NOMO-1 treated with dmso at 0.1 percent for 144 hours (cell line): Measurements from ENCODE around the gene CEND1.

Source experiments
- DNase-seq: peaks from one replicate; lab custom pipeline; 2025; ENCODE audit not compliant: unreplicated experiment; lab: John Stamatoyannopoulos, UW

The CEND1 gene

DNA sequence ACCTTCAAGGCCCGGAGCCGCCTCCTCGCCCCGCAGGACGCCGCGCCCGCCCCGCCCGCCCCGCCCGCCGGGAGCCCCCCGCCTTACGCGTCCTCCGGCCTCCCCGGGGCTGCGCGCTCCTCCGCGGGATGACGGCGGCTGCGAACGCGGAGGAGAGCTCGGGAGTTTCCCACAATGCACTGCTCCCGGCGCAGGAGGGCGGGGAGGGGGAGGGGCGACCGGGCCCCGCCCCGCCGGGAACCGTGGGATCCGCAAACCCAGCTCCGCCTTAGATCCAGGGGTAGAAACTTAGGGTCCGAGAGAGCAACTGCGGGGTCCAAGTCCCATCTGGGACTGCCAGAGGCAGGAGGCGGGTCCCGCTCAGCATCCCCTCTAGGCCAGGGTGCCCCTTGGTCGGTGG lies at the start of gene CEND1:
TSS of gene CEND1 (minus strand) at position 148 of the 400 bp plus-strand sequence. CDS start 1,514 bp downstream, outside the sequence.
- DNase-seq: no peak

DNA sequence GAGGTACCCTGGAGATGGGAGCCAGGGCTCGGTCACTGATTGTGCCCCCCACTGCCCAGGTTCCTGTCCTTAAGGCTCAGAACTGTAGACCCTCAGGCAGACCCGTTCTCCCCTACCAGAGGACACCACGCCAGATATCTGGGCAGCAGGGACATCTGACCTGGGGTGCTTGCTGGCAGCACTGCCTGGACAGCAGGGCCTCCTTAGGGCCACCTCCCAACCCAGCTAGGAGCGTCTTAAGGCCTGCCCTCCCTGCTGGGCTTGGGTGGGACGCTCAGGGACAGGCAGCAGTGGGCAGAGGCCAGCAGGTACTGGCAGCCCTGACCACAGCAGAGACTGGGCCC lies 49.4 kb upstream of the CEND1 start:
- no peak for DNase-seq

DNA sequence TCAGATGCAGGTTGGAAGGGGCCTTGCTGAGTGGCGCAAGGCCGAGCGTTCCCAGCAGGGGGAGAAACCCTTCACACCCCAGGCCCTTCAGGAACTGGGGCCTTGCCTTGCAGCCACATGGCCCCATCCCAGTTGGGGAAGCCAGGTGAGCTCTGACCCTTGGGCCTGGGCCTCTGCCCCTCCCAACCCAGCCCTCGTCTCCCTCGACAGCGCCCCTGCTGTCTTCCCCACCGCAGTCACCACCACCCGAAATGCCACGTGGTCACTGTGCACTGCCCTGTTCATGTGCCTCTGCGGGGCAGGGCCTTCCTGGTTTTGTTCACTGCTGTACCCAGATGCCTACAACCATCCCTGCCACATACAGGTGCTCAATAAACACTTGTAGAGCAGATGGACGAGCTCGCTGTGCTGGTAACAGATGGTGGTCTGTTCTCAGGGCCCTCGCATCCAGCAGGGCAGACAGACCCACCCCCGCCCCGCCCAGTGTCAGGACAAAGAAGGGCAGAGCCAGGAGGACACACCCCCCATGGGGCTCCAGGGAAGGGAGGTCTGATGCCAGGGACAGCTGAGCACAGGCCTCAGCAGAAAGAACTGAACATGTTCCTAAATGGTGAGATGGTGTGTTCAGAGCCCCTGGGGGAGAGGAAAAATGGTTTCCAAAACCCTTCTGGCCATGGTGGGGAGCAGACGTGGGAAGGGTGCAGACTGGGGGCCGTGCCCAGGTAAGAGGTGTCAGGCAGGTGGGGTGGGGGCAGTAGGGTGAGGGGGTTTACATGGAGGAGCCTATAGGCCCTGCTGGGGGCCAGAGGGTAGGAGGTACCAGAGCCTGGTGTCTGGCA lies 48.8 kb upstream of the CEND1 start:
- no peak for DNase-seq

DNA sequence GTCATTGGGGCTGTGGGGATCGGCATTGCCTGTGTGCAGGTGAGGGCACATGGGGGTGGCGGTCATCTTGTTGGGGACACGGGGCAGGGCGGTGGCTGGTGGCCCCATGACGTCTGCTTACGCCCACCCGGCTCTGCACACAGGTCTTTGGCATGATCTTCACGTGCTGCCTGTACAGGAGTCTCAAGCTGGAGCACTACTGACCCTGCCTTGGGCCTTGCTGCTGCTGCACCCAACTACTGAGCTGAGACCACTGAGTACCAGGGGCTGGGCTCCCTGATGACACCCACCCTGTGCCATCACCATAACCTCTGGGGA lies 48.1 kb upstream of the CEND1 start:
- no peak for DNase-seq

- no peak for DNase-seq
Measured at GRCh38 chr11:837189-837989, 47.5 kb upstream of the CEND1 start.

DNA sequence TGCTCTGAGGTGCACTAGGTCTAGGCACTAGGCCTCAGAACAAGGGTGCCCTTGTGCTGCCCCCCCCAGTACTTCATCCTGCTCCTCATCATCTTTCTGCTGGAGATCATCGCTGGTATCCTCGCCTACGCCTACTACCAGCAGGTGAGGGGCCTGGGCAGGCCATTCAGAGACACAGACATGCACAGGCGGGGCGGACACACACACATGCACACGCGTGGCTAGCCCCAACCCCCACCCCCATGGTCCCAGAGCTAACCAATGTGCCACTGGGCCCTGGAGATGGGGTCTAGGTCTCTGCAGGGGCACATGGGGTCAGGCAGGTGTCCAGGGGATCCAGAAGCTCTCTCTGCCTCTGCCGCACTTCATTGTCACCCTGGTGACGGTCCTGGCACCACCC lies 46.8 kb upstream of the CEND1 start:
- no peak for DNase-seq

DNA sequence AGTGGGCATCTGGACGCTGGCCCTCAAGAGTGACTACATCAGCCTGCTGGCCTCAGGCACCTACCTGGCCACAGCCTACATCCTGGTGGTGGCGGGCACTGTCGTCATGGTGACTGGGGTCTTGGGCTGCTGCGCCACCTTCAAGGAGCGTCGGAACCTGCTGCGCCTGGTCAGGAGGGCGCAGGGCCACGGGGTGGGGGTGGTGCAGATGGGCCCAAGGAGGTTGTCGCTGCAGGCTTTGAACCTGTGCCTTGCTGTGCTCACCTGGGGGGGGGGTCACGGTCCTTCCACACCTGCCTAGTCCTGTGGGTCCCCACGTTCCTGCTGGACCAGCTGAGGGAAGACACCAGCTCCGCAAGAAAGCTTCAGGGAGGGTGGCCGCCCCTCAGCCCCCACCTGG lies 46.4 kb upstream of the CEND1 start:
- DNase-seq: no peak

DNA sequence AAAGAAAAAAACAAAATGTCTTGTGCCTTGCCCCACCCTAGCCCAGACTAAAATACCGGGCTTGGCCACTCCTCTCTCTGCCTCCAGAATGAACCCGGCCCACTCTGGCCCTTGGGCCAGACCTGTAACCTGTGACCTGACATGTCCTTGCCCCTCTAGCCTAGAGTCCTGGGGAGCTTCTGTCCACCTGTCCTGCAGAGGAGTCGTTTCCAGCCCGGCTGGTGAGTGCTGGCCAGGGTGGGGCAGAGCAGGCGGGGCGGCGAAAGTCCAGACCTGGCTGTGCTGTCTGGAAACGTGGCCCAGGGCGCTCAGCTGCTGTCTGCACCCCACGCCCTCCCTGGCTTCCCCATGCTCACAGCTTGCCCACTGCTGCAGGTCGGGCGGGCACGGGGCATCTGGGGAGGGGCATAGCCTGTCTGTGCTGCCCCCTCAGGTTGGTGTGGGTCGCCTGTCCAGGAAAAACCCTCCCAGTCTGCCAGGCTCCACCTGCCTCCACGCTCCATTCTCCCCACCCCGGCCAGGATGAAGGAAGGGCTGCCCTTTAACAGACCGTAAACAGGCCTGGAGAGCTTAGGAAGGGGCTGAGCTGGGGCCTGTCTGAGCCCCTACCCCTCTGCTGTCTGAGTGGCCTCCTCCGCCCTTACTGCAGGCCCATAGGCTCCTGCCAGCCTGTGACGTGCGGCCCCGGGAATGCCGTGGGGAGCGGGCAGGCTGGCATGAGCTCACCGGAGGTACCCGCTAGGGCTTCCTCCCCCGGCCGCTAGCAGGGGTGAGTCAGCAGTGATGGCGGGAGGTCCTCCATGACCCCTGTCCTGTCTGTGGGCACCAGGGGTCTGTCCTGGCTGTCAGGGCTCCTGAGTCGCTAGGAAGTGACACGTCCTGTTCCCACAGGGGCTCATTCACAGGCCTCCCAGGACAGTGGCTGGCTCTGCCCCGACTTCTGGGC lies 44.8 kb upstream of the CEND1 start:
- DNase-seq: no peak

DNA sequence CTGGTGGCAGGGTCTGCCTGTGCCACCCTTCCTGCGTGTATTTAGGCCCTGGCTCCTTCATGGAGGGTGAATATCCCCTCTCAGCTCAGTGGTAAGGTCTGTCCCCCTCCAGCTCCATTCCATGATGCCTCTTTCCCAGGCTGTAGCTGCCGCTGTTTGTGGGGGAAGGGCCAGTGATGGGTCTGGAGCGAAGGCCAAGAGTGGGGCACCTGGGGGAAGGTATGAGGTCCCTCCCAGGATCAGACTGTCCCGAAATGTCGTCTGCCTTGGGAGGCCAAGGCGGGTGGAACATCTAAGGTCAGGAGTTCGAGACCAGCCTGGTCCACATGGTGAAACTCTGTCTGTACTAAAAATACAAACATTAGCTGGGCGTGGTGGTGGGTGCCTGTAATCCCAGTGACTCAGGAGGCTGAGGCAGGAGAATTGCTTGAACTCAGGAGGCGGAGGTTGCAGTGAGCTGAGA lies 44.0 kb upstream of the CEND1 start:
- no peak for DNase-seq

DNA sequence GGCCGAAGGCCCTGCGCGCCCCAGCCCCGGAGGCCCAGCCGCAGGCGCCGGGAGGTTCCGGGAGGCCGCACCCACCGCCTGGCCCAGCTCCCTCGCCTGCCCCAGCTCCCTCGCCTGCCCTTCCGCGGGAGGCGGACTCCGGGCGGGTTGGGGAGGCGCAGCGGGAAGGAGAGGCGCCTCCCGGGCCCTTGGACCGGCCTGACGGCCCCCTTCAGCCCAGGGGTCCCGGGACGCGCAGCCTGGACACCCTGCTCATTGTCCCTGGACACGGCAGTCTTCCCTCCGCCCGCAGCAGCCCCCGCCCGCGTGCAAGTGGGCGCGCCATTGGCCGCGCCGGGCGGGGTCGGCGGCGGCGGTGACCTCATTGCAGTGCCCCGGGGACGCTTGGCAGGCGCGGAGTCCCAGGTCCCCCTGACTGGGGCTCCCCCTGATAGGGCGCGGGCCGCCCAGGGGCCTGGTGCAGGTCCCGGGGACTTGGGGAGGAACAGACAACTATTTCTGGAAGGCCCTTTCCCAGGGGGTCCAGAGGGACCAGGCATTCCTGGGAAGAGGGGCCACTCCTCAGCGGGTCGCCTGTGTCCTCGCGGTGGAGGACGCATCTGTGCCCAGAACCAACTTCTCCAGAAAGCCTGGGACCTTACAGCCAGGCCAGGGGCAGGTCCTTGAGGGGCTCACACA lies 43.4 kb upstream of the CEND1 start:
- no peak for DNase-seq

DNA sequence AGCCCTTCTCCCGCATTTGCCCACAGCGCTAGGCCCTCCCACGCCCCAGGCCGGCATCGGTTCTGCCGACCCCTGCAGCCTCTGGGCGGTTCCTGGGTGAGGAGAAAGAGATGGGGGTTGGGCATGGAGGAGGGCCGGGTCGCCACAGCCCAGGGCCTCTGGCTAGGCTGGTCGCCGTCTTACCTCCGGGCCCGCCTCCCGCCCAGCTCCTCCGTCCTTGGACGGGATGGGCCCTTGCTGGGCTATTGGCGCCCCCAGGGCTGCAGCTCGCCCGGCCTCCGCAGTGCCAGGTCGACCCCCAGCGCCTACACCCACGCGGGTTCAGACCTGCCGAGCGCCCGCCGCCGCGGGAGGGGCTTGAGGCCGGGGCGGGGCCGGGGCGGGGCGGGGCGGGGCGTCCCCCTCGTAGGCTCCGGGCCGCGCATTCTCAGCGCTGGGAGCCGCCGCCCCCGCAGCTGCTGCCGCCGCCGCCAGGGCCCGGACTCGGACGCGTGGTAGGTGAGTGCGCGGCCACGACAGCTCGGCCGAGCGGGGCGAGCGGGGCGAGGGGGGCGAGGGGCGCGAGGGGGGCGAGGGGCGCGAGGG lies 42.7 kb upstream of the CEND1 start, which contains the start of gene CD151:
TSS of gene CD151 (plus strand) at position 424 of the 585 bp plus-strand sequence. CDS start 3,118 bp downstream, outside the sequence.
- peak; percentile 26 for DNase-seq

DNA sequence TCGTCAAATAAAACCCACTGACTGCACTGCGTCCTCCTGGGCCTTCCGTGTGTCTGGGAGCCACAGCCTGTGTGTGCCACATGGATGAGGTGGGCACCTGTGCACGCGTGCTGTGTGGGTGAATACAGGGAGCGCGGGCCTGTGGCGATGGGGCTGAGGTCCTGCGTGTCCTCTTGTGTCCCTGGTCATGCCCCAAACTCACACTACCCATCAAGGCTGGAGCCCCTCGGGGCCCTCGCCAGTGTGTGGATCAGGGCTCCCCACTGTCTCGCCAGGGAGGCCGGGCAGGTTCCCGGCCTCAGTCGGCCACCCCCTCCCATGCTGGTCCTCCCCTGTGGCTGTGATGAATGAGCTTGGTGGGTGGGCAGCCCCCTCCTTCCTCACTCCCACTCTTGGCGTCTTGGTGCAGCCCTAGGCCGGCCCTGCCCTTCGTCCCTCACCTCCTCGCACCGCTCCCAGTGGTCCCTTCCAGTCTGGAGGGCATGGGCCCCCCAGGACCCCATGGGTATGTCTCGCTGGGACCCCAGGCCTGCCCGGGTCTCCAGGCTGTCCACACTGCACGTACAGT lies 42.2 kb upstream of the CEND1 start:
- DNase-seq: no peak

- no peak for DNase-seq
Measured at GRCh38 chr11:831118-831864, 41.4 kb upstream of the CEND1 start.

DNA sequence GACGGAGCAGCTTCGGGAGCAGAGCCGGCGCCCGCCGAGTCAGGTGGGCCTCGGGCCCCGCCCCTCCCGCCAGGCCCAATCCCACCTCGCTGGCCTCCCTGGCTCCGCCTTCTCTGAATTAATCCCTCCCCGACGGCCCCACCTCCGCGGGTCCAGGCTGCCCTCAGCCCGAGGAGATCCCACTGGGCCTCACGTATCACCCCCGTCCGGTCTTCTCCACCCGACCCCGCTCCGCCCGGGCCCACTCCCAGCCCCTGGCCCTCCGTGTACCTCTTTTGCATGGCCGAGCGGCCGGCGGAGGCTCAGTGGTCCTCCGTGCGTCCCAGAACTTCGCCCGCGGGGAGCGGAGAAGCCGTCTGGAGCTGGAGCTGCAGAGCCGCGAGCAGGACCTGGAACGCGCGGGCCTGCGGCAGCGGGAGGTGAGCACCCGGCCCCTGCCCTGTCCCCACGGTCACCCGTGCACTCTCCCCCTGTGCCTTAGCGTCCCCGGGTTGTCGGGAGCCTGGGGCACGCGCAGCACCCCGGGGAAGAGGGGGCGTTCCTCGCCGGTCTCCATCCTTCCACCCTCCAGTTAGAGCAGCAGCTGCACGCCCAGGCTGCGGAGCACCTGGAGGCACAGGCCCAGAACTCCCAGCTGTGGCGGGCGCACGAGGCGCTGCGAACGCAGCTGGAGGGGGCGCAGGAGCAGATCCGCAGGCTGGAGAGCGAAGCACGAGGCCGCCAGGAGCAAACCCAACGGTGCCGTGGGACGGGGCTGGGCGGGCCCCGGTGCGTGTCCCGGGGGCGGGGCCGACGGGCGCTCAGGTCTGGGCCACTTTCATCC lies 40.6 kb upstream of the CEND1 start:
- DNase-seq: peak; percentile 46

DNA sequence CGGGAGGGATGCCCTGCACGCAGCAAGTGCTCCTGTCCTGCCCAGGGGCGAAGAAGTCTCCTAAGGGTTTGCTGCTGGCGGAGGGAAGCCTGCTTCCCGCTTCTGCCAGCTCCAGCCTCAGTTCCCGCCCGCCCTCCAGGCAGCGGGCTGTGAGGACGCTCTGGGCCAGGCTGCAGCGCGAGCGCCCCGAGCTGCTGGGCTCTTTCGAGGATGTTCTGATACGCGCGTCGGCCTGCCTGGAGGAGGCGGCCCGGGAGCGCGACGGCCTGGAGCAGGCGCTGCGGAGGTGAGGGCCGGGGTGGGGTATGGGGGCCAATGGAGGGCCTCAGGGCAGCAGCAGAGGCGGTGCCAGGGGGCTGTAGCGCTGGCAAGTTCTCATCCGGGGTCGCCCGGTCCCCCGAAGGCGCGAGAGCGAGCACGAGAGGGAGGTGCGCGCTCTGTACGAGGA lies 40.0 kb upstream of the CEND1 start:
- DNase-seq: no peak

- no peak for DNase-seq
Measured at GRCh38 chr11:829176-829846, 39.4 kb upstream of the CEND1 start.

- no peak for DNase-seq
Measured at GRCh38 chr11:828506-829175, 38.8 kb upstream of the CEND1 start.
